ENCODE measurements around the gene NPHS1. TPM values are rescaled to one million over a fixed set of nuclear protein-coding genes. Genes with fewer than 3 reads are reported as not detected.
A peak's percentile ranks its signal among the peaks of the same experiment; 100 is the strongest.

The NPHS1 gene
- total and polyA plus RNA-seq, 9 of the 15 experiments (the other 6 are each of a cell fraction or from before 2014, with no cell fraction given): 0.01 to 0.28 (median 0.14) TPM; not detected in 5

DNA sequence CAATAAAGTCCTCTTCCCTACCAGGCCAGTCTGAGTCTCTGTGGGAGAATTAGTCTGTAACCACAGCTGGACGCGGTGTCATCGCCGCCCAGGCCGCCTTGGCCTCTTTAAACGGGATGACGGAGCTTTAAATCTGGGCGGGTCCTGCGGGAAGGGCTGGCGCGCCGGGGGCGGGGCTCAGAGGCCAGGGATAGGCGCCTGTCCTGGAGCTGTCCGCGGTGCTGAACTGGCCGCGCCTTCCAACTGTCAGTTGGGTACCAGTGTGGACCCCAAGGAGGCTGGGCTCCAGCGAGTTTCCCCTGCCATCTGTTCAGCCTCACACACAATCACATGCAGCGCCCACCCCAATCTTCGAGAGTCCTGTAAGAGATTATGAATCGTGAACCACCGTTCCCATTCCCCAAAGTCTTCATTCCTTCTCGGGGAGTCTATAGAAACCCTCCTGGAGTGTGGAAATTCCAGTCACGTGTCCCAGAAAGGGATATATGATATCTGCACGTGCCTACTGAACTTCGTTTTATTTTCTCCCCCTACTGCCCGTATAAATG lies 27.5 kb upstream of the NPHS1 start (continued):
- TF ChIP-seq FOXA3 (CRISPR knock-in tag; conservative IDR thresholded peaks at IDR 0.05 in 1 of 2, IDR thresholded peaks at IDR 0.05 in 1 of 2) (peak in 1 of 2 experiments; percentile 62; a peak in 1 of 4 replicates), MLX (CRISPR knock-in tag; conservative IDR thresholded peaks at IDR 0.05) (no peak), CREB1 (IDR thresholded peaks at IDR 0.05) (no peak), CREB1 (CRISPR knock-in tag; IDR thresholded peaks at IDR 0.05) (peak; percentile 70; the same call in 1 of the 2 replicates), FOXP1 (CRISPR knock-in tag; IDR thresholded peaks at IDR 0.05) (peak; percentile 94), FOSL1 (tag; conservative IDR thresholded peaks at IDR 0.05) (0 out of 2 replicates have a peak, but pooled peaks have one; percentile 17), ZNF444 (CRISPR knock-in tag; IDR thresholded peaks at IDR 0.05) (no peak), SRSF1 (IDR thresholded peaks at IDR 0.05; ENCODE audit: low read depth, low read length) (no peak), L3MBTL2 (IDR thresholded peaks at IDR 0.05) (peak; percentile 39; the same call in 1 of the 2 replicates), TFAP4 (CRISPR knock-in tag; IDR thresholded peaks at IDR 0.05; ENCODE audit: borderline replicate concordance) (peak; percentile 99), ZNF280B (CRISPR knock-in tag; IDR thresholded peaks at IDR 0.05) (no peak), CC2D1A (IDR thresholded peaks at IDR 0.05) (no peak), PCBP2 (IDR thresholded peaks at IDR 0.05; ENCODE audit: low read depth, low read length, poor library complexity, severe bottlenecking) (no peak), ZNF133 (CRISPR knock-in tag; IDR thresholded peaks at IDR 0.05) (no peak), POLR2AphosphoS5 (IDR thresholded peaks at IDR 0.05; ENCODE audit: control insufficient read depth, insufficient read depth, low read depth, low read length) (no peak), HDAC8 (tag; IDR thresholded peaks at IDR 0.05) (0 out of 2 replicates have a peak, but pooled peaks have one; percentile 70), ZNF12 (CRISPR knock-in tag; IDR thresholded peaks at IDR 0.05) (0 out of 2 replicates have a peak, but pooled peaks have one; percentile 54), CREM (IDR thresholded peaks at IDR 0.05; ENCODE audit: low read depth) (peak; percentile 76)
- TF ChIP-seq, protein P1, sequence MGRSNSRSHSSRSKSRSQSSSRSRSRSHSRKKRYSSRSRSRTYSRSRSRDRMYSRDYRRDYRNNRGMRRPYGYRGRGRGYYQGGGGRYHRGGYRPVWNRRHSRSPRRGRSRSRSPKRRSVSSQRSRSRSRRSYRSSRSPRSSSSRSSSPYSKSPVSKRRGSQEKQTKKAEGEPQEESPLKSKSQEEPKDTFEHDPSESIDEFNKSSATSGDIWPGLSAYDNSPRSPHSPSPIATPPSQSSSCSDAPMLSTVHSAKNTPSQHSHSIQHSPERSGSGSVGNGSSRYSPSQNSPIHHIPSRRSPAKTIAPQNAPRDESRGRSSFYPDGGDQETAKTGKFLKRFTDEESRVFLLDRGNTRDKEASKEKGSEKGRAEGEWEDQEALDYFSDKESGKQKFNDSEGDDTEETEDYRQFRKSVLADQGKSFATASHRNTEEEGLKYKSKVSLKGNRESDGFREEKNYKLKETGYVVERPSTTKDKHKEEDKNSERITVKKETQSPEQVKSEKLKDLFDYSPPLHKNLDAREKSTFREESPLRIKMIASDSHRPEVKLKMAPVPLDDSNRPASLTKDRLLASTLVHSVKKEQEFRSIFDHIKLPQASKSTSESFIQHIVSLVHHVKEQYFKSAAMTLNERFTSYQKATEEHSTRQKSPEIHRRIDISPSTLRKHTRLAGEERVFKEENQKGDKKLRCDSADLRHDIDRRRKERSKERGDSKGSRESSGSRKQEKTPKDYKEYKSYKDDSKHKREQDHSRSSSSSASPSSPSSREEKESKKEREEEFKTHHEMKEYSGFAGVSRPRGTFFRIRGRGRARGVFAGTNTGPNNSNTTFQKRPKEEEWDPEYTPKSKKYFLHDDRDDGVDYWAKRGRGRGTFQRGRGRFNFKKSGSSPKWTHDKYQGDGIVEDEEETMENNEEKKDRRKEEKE (IDR thresholded peaks at IDR 0.05; ENCODE audit: borderline replicate concordance in 1 of 2, control insufficient read depth in 1 of 2, low read depth in 2 of 2, low read length in 1 of 2): no peak
- TF ChIP-seq, protein P2, sequence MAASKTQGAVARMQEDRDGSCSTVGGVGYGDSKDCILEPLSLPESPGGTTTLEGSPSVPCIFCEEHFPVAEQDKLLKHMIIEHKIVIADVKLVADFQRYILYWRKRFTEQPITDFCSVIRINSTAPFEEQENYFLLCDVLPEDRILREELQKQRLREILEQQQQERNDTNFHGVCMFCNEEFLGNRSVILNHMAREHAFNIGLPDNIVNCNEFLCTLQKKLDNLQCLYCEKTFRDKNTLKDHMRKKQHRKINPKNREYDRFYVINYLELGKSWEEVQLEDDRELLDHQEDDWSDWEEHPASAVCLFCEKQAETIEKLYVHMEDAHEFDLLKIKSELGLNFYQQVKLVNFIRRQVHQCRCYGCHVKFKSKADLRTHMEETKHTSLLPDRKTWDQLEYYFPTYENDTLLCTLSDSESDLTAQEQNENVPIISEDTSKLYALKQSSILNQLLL (CRISPR knock-in tag; IDR thresholded peaks at IDR 0.05; ENCODE audit: borderline replicate concordance): no peak

All from K562 (cell line).